ENCODE measurements around the gene FBRSL1. TPM values are rescaled to one million over a fixed set of nuclear protein-coding genes. Genes with fewer than 3 reads are reported as not detected.

Gene FBRSL1
- polyA plus RNA-seq, 3 donors = 0.39 to 28.7 (median 0.74) TPM

- 98% methylated on average over 14 of the region's 21 CpGs for WGBS (ENCODE audit: insufficient coverage)
- H3K27ac Mint-ChIP-seq = no peak overlapping the region
- H4K20me1 ChIP-seq (ENCODE audit: insufficient read depth, low read length) = peaks cover 82% of the 10 kb centered on the region
Observed at GRCh38 chr12:132547205-132547740, 57.3 kb downstream of the FBRSL1 start.

GRCh38 chr12:132548430-132549058, 58.6 kb downstream of the FBRSL1 start:
- Histone ChIP-seq H3K9ac (ENCODE audit: insufficient read depth, low read length, poor library complexity, severe bottlenecking) (no peak overlapping the region), H3K4me2 (replicated peaks; ENCODE audit: extremely low read depth, low read length, poor library complexity, severe bottlenecking) (no peak overlapping the region), H4K20me1 (ENCODE audit: insufficient read depth, low read length) (peaks cover 69% of the 10 kb centered on the region), H2AFZ (ENCODE audit: insufficient read depth, low read depth, low read length, poor library complexity, severe bottlenecking) (no peak overlapping the region), H3K36me3 (replicated peaks in 1 of 2; ENCODE audit: control insufficient read depth in 1 of 2, insufficient read depth in 2 of 2, low read length in 2 of 2) (peaks cover 14 to 21% of the 10 kb centered on the region in 2 donors), H3K79me2 (ENCODE audit: insufficient read depth, low read length) (no peaks in the 10 kb centered on the region), H3K4me1 (ENCODE audit: control insufficient read depth in 1 of 2, insufficient read depth in 2 of 2, low read length in 2 of 2) (no peaks in the 10 kb centered on the region), H3K9me3 (replicated peaks in 1 of 2; ENCODE audit: control insufficient read depth in 1 of 2, insufficient read depth in 1 of 2, low read length in 2 of 2) (no peaks in the 10 kb centered on the region), H3K27ac (ENCODE audit: low read depth in 1 of 2, low read length in 2 of 2) (no peak overlapping the region), H3K4me3 (replicated peaks in 1 of 3; ENCODE audit: low read depth in 2 of 3, low read length in 3 of 3) (no peak overlapping the region), H3K27me3 (ENCODE audit: control insufficient read depth in 2 of 2, insufficient read depth in 2 of 2, low read length in 2 of 2) (no peaks in the 10 kb centered on the region)
- intact Hi-C loops (cut with micrococcal nuclease) = no loop called here
- no peaks in the 10 kb centered on the region for H3K4me1 Mint-ChIP-seq
- WGBS (ENCODE audit: insufficient coverage) = 99% methylated on average over 28 of the region's 28 CpGs
- peaks cover 0 to 2% (median 0%) of the 10 kb centered on the region in 7 donors for H3K9me3 Mint-ChIP-seq
- peaks cover 0 to 2% (median 0%) of the 10 kb centered on the region in 3 donors for H3K27me3 Mint-ChIP-seq (ENCODE audit: low read depth in 3 of 3)
- no peak for TF ChIP-seq CTCF (IDR thresholded peaks at IDR 0.05)
- peaks cover 15 to 27% of the 10 kb centered on the region in 2 donors for H3K36me3 Mint-ChIP-seq
- no peak overlapping the region for H3K27ac Mint-ChIP-seq
- no peak for DNase-seq
- no peak overlapping the region for H3K4me3 Mint-ChIP-seq

More at GRCh38 chr12:132547205-132547740, 57.3 kb downstream of the FBRSL1 start:
- Histone ChIP-seq H2AFZ (ENCODE audit: insufficient read depth, low read depth, low read length, poor library complexity, severe bottlenecking) (no peak overlapping the region), H3K27me3 (ENCODE audit: control insufficient read depth in 2 of 2, insufficient read depth in 2 of 2, low read length in 2 of 2) (no peaks in the 10 kb centered on the region), H3K27ac (ENCODE audit: low read depth in 1 of 2, low read length in 2 of 2) (no peak overlapping the region), H3K4me2 (replicated peaks; ENCODE audit: extremely low read depth, low read length, poor library complexity, severe bottlenecking) (no peak overlapping the region), H3K4me1 (ENCODE audit: control insufficient read depth in 1 of 2, insufficient read depth in 2 of 2, low read length in 2 of 2) (no peaks in the 10 kb centered on the region), H3K4me3 (replicated peaks in 1 of 3; ENCODE audit: low read depth in 2 of 3, low read length in 3 of 3) (no peak overlapping the region), H3K9ac (ENCODE audit: insufficient read depth, low read length, poor library complexity, severe bottlenecking) (no peak overlapping the region), H3K9me3 (replicated peaks in 1 of 2; ENCODE audit: control insufficient read depth in 1 of 2, insufficient read depth in 1 of 2, low read length in 2 of 2) (no peaks in the 10 kb centered on the region), H3K36me3 (replicated peaks in 1 of 2; ENCODE audit: control insufficient read depth in 1 of 2, insufficient read depth in 2 of 2, low read length in 2 of 2) (peaks cover 7 to 17% of the 10 kb centered on the region in 2 donors), H3K79me2 (ENCODE audit: insufficient read depth, low read length) (no peaks in the 10 kb centered on the region)
- peaks cover 9 to 26% of the 10 kb centered on the region in 2 donors for H3K36me3 Mint-ChIP-seq
- no peak overlapping the region for H3K4me3 Mint-ChIP-seq
- peaks cover 0 to 2% (median 2%) of the 10 kb centered on the region in 3 donors for H3K27me3 Mint-ChIP-seq (ENCODE audit: low read depth in 3 of 3)
- H3K4me1 Mint-ChIP-seq = no peaks in the 10 kb centered on the region
- intact Hi-C loops (cut with micrococcal nuclease) = no loop called here
- no peak for DNase-seq
- H3K9me3 Mint-ChIP-seq = peaks cover 0 to 2% (median 0%) of the 10 kb centered on the region in 7 donors
- TF ChIP-seq CTCF (IDR thresholded peaks at IDR 0.05) = no peak
